ENCODE results near the gene ZNF628. TPM values are rescaled to one million over a fixed set of nuclear protein-coding genes. Genes with fewer than 3 reads are reported as not detected.
A peak's percentile ranks its signal among the peaks of the same experiment; 100 is the strongest.

ZNF628 gene
- total RNA-seq (10 to 100 TPM; 13.2 to 15.6 TPM), polyA plus RNA-seq (under 1 TPM; 0.26 to 0.42 (median 0.32) TPM), total RNA-seq (7.6 to 25.0 (median 10.7) reads per million in 6 experiments)

DNA sequence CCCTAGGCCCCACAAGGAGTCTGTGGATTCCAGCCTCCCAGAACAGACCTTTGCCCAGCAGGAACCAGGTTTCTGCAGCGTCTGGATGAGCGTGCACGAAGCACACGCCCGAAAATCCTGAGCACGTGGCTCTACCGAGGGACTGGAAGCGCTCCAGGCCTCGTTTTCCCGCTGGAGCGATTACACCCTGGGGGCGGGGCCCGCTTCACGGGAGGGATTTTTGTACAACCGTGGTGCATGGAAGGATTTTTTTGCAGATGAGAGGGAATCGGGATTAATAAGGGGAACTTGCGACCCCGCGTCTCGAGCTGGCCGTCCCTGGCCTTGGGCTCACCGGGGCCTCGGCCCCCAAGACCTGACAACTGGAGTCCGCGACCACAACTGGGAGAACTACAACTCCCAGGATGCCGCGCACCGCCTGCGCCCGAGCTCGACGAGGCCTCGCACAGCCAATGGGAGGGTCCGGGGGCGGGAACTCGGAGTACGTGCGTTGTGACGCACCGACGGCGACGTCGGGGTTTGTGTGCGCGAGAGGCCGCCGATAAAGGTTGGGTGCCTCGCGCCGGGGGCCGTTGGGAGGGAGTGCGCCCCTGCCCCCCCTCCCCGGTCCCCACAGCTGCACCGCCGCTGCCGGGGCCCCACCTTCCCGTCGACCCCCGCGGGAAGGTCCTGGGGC, at the start of gene ZNF628:
Gene ZNF628, plus strand, starts transcription at position 518 of the 676 bp plus-strand sequence. CDS start 3,294 bp downstream, outside the sequence.
- DNase-seq: peak in 9 of 10 donors; percentile 95 to 98 (median 96)
- POLR2A ChIA-PET: interaction anchor here (0.5 to 3.1 kb wide), 29 partner anchors 9 to 1609 kb away, joined by 3 to 24 read pairs (median 7); partner anchors contain the start of genes FIZ1, ISOC2, KMT5C and MYADM

DNA sequence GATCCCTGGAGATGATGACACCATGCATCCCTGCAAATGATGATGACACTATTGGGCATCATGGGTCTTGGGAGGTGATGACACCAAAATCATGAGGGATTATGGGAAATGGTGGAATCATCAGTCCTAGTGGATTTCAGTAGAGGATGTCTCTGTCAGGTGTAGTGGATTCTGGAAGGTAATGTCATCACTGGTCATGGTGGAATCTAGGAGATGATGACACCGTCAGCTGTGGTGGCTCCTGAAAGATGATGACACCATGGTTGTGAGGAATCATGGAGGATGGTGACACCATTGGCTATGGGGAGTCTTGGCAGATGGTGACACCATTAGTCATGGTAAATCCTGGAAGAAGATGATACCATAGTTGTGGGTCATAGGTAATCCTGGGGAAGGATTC, 45.2 kb upstream of the ZNF628 start:
- ATAC-seq: no peak
- POLR2A ChIA-PET: no interaction called here

More for the DNA sequence above, at the start of gene ZNF628:
- H3K36me3 Mint-ChIP-seq: peaks cover 0 to 5% (median 0%) of the 10 kb centered on the region in 3 donors
- H3K4me3 Mint-ChIP-seq: peak within 1 kb of the TSS; percentile 82 to 92 (median 90)
- H3K9me3 Mint-ChIP-seq: no peaks in the 10 kb centered on the region
- H3K27me3 Mint-ChIP-seq: no peaks in the 10 kb centered on the region
- peak within 1 kb of the TSS; percentile 84 to 98 (median 94) for H3K27ac Mint-ChIP-seq
- peak; percentile 94 to 96 for ATAC-seq
- H3K4me1 Mint-ChIP-seq: peaks cover 22 to 40% (median 30%) of the 10 kb centered on the region in 4 donors

GRCh38 chr19:55432241-55432959, 44.0 kb upstream of the ZNF628 start:
- no peak overlapping the region for H3K27ac Mint-ChIP-seq
- ATAC-seq (no peak), DNase-seq (no peak)
- H3K27me3 Mint-ChIP-seq: peaks cover 26 to 61% (median 46%) of the 10 kb centered on the region in 5 donors
- peaks cover 0 to 16% (median 11%) of the 10 kb centered on the region in 4 donors for H3K4me1 Mint-ChIP-seq
- POLR2A ChIA-PET: no interaction called here
- H3K9me3 Mint-ChIP-seq: peaks cover 0 to 5% (median 0%) of the 10 kb centered on the region in 9 donors
- no peak overlapping the region for H3K4me3 Mint-ChIP-seq
- H3K36me3 Mint-ChIP-seq: peaks cover 0 to 4% (median 0%) of the 10 kb centered on the region in 3 donors

More for the DNA sequence above, 45.2 kb upstream of the ZNF628 start:
- Mint-ChIP-seq H3K27ac (no peak overlapping the region), H3K9me3 (peaks cover 0 to 5% (median 0%) of the 10 kb centered on the region in 9 donors), H3K36me3 (peaks cover 0 to 2% (median 0%) of the 10 kb centered on the region in 3 donors), H3K4me3 (no peak overlapping the region), H3K27me3 (peaks cover 20 to 50% (median 36%) of the 10 kb centered on the region in 5 donors), H3K4me1 (peaks cover 0 to 16% (median 10%) of the 10 kb centered on the region in 4 donors)
- no peak for DNase-seq

DNA sequence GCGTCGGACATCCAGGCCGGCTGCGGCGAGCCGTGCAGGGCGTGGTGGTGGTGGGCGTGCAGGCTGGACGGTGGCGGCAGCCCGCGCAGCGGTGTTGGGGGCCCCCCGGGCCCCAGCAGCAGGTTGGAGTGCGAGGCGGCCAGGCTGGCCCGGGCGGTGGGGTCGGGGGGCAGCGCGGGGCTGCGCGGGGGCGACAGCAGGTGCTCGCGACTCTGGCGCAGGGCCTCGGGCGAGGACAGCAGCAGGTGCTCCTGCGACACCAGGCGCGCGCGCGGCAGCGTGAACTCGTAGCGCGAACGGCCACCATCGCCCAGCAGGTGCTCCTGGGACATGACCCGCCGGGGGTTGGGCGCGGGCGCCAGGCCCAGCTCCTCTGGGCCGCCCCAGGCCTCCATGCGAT, 43.1 kb upstream of the ZNF628 start:
- peaks cover 0 to 5% (median 0%) of the 10 kb centered on the region in 9 donors for H3K9me3 Mint-ChIP-seq
- H3K27ac Mint-ChIP-seq: no peak overlapping the region
- peaks cover 26 to 67% (median 51%) of the 10 kb centered on the region in 5 donors for H3K27me3 Mint-ChIP-seq
- H3K4me1 Mint-ChIP-seq: peaks cover 0 to 15% (median 11%) of the 10 kb centered on the region in 4 donors
- DNase-seq (no peak), ATAC-seq (no peak)
- no peak overlapping the region for H3K4me3 Mint-ChIP-seq
- POLR2A ChIA-PET: no interaction called here
- peaks cover 0 to 4% (median 0%) of the 10 kb centered on the region in 3 donors for H3K36me3 Mint-ChIP-seq

DNA sequence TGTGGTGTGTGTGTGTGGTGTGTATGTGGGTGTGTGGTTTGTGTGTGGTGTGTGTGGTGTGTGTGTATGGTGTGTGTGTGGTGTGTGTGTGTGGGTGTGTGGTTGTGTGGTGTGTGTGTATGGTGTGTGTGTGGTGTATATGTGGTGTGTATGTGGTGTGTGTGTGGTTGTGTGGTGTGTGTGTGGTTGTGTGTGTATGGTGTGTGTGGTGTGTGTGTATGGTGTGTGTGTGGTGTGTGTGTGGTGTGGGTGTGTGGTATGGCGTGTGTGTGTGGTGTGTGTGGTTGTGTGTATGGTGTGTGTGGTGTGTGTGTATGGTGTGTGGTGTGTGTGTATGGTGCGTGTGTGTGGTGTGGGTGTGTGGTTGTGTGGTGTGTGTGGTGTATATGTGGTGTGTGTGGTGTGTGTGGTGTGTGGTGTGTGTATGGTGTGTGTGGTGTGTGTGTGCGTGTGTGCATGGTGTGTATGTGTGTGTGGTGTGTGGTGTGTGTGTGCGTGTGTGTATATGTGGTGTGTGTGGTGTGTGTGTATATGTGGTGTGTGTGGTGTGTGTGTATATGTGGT, 42.0 kb upstream of the ZNF628 start:
- POLR2A ChIA-PET: no interaction called here
- Mint-ChIP-seq H3K27ac (no peak overlapping the region), H3K4me3 (no peak overlapping the region), H3K9me3 (peaks cover 0 to 5% (median 0%) of the 10 kb centered on the region in 9 donors), H3K4me1 (peaks cover 0 to 12% (median 6%) of the 10 kb centered on the region in 4 donors), H3K27me3 (peaks cover 30 to 67% (median 54%) of the 10 kb centered on the region in 5 donors), H3K36me3 (peaks cover 0 to 10% (median 0%) of the 10 kb centered on the region in 3 donors)
- DNase-seq (no peak), ATAC-seq (no peak)

- Mint-ChIP-seq H3K27me3 (peaks cover 33 to 67% (median 54%) of the 10 kb centered on the region in 5 donors), H3K9me3 (peaks cover 0 to 5% (median 0%) of the 10 kb centered on the region in 9 donors), H3K27ac (no peak overlapping the region), H3K36me3 (peaks cover 0 to 8% (median 0%) of the 10 kb centered on the region in 3 donors), H3K4me3 (no peak overlapping the region), H3K4me1 (peaks cover 0 to 7% (median 3%) of the 10 kb centered on the region in 4 donors)
- ATAC-seq: no peak
- POLR2A ChIA-PET: no interaction called here
- no peak for DNase-seq
Measured at GRCh38 chr19:55435020-55435419, 41.4 kb upstream of the ZNF628 start.

GRCh38 chr19:55436847-55437246, 39.6 kb upstream of the ZNF628 start:
- POLR2A ChIA-PET: no interaction called here
- Mint-ChIP-seq H3K4me1 (peaks cover 13 to 17% (median 14%) of the 10 kb centered on the region in 4 donors), H3K4me3 (no peak overlapping the region)

DNA sequence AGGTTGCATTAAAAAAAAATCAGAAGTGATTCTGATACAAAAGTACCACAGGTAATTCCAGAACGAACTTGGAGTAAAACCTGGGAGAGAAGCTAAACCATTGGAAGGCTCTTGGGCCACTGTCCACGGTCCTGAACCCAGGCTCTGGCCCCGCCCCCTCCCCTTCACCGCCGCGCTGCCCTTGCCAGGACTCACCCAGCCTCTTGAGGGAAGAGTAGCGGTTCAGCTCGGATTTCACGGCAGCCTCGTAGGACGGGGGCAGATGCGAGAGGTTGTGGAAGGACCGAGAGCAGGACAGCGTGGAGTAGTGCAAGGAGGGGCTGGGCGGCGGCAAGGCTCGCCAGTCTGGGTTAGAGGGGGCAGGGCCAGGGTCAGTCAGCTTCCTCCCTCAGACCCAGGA, 39.0 kb upstream of the ZNF628 start:
- ATAC-seq (peak in 1 of 2 donors; percentile 34), DNase-seq (no peak)
- no peak overlapping the region for H3K4me3 Mint-ChIP-seq
- peaks cover 32 to 63% (median 47%) of the 10 kb centered on the region in 5 donors for H3K27me3 Mint-ChIP-seq
- POLR2A ChIA-PET: interaction anchor here (0.6 kb wide), 1 partner anchor 56 kb away, joined by 3 read pairs; no protein-coding TSS in a partner anchor
- no peak overlapping the region for H3K27ac Mint-ChIP-seq
- peaks cover 0 to 14% (median 5%) of the 10 kb centered on the region in 3 donors for H3K36me3 Mint-ChIP-seq
- peaks cover 13 to 19% (median 15%) of the 10 kb centered on the region in 4 donors for H3K4me1 Mint-ChIP-seq
- peaks cover 0 to 5% (median 0%) of the 10 kb centered on the region in 9 donors for H3K9me3 Mint-ChIP-seq

More at GRCh38 chr19:55436847-55437246, 39.6 kb upstream of the ZNF628 start:
- DNase-seq (no peak), ATAC-seq (no peak)
- Mint-ChIP-seq H3K36me3 (peaks cover 0 to 14% (median 5%) of the 10 kb centered on the region in 3 donors), H3K27ac (no peak overlapping the region), H3K9me3 (peaks cover 0 to 5% (median 0%) of the 10 kb centered on the region in 9 donors), H3K27me3 (peaks cover 35 to 67% (median 52%) of the 10 kb centered on the region in 5 donors)

- Mint-ChIP-seq H3K27me3 (peaks cover 36 to 74% (median 55%) of the 10 kb centered on the region in 5 donors), H3K4me3 (no peak overlapping the region), H3K4me1 (peaks cover 19 to 28% (median 22%) of the 10 kb centered on the region in 4 donors), H3K27ac (peak overlapping the region in 1 of 10 donors; percentile 35), H3K9me3 (peaks cover 0 to 5% (median 0%) of the 10 kb centered on the region in 9 donors), H3K36me3 (peaks cover 0 to 14% (median 5%) of the 10 kb centered on the region in 3 donors)
- ATAC-seq (no peak), DNase-seq (no peak)
- POLR2A ChIA-PET: no interaction called here
Measured at GRCh38 chr19:55439052-55439451, 37.4 kb upstream of the ZNF628 start.

- H3K36me3 Mint-ChIP-seq: peaks cover 0 to 15% (median 5%) of the 10 kb centered on the region in 3 donors
- DNase-seq: no peak
- H3K9me3 Mint-ChIP-seq: peaks cover 0 to 5% (median 0%) of the 10 kb centered on the region in 9 donors
- peaks cover 19 to 28% (median 23%) of the 10 kb centered on the region in 4 donors for H3K4me1 Mint-ChIP-seq
- H3K4me3 Mint-ChIP-seq: peak overlapping the region in 9 of 10 donors; percentile 1 to 72 (median 59)
- peak in 1 of 2 donors; percentile 49 for ATAC-seq
- POLR2A ChIA-PET: no interaction called here
- H3K27me3 Mint-ChIP-seq: peaks cover 46 to 87% (median 64%) of the 10 kb centered on the region in 5 donors
- peak overlapping the region in 1 of 10 donors; percentile 63 for H3K27ac Mint-ChIP-seq
Measured at GRCh38 chr19:55440411-55441105, 35.9 kb upstream of the ZNF628 start.

- POLR2A ChIA-PET: no interaction called here
- H3K36me3 Mint-ChIP-seq: peaks cover 0 to 15% (median 5%) of the 10 kb centered on the region in 3 donors
- DNase-seq (no peak), ATAC-seq (peak in 1 of 2 donors; percentile 26)
- H3K4me3 Mint-ChIP-seq: peak overlapping the region in 9 of 10 donors; percentile 3 to 72 (median 57)
- H3K4me1 Mint-ChIP-seq: peaks cover 19 to 28% (median 23%) of the 10 kb centered on the region in 4 donors
- peaks cover 0 to 5% (median 0%) of the 10 kb centered on the region in 9 donors for H3K9me3 Mint-ChIP-seq
- peak overlapping the region in 2 of 10 donors; percentile 26 to 63 for H3K27ac Mint-ChIP-seq
- H3K27me3 Mint-ChIP-seq: peaks cover 49 to 86% (median 64%) of the 10 kb centered on the region in 5 donors
Measured at GRCh38 chr19:55441319-55441691, 35.1 kb upstream of the ZNF628 start.
